HG03025 (cell line): ENCODE measurements around the gene NFIB.

Experiments
- ATAC-seq: cut with Tn5 transposase; IDR thresholded peaks from one replicate; pipeline ENCODE4 v1.9.1; 2021; ENCODE audit warnings: mild to moderate bottlenecking, moderate library complexity; ENCODE audit not compliant: unreplicated experiment, low FRiP score

NFIB gene

GRCh38 chr9:14061936-14062585 is 251.9 kb downstream of the NFIB start:
- no peak for ATAC-seq

GRCh38 chr9:14058325-14058688 is 255.6 kb downstream of the NFIB start:
- no peak for ATAC-seq

- no peak for ATAC-seq
Measured at GRCh38 chr9:14057368-14058324, 256.3 kb downstream of the NFIB start.

GRCh38 chr9:14056316-14056861 is 257.6 kb downstream of the NFIB start:
- no peak for ATAC-seq

GRCh38 chr9:14054096-14054495 is 259.8 kb downstream of the NFIB start:
- no peak for ATAC-seq

GRCh38 chr9:14052359-14052758 is 261.6 kb downstream of the NFIB start:
- ATAC-seq: no peak

- ATAC-seq: no peak
Measured at GRCh38 chr9:14051419-14051818, 262.5 kb downstream of the NFIB start.

- ATAC-seq: no peak
Measured at GRCh38 chr9:14043483-14043882, 270.5 kb downstream of the NFIB start.

GRCh38 chr9:14037331-14037730 is 276.6 kb downstream of the NFIB start:
- no peak for ATAC-seq

GRCh38 chr9:14033067-14033466 is 280.9 kb downstream of the NFIB start:
- ATAC-seq: no peak
